RWPE1 (cell line): ENCODE results near the gene RPS6KB1.

ENCODE experiments used
- CTCF ChIA-PET: fragments of 350-600 bp; sonication (Branson Sonifier 250); formaldehyde crosslinking; extraction: SDS; loops from one replicate; lab custom pipeline; 2021; lab: Yijun Ruan, JAX
- POLR2A ChIA-PET: fragments of 400-600 bp; formaldehyde crosslinking; extraction: SDS; loops from one replicate; lab custom pipeline; 2020; ENCODE audit warnings: antibody characterized with exemption; ENCODE audit not compliant: low non-redundant PET; lab: Yijun Ruan, JAX
- DNase-seq: peaks from one replicate; pipeline ENCODE4 v3.0.0; 2012; ENCODE audit warnings: low spot score
- H3K27ac ChIP-seq: fragments of 450-650 bp; 2 replicates; pipeline ENCODE4 v1.5.1; 2017
- CTCF ChIP-seq: fragments of 450-650 bp; conservative IDR thresholded peaks from 2 replicates; pipeline ENCODE4 v1.5.1; 2017; ENCODE audit warnings: low read depth, mild to moderate bottlenecking

RPS6KB1 gene

DNA sequence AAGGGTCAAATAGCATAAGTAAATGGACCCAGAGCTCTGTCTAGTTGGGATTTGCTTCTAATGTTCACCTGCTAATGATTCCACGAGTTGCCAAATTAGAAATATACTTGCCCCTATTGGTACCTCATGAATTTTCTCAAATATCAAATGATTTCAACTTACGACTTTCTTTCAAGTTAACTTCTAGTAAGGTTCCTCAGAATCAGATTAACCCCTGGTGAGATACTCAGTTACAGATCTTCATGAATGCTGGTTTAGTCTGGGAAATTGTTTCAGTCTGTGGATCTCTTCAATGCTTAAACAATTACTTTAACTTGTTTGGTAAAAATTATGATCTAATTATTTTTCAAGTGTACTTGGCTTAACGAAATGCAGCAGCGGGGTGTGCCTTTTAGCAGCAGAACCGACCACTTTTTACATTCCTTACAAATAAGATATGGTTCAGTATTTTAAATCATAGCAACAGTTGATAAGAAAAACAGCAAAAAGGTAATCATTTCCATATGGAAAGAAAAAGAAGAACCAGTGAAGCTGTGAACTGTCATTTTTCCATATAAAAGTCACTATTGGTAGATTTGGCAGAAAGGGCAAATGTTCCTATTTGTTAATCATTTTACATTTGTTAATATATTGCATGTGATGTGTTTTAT lies 34.6 kb upstream of the RPS6KB1 start:
- CTCF ChIA-PET: interaction anchor here (0.6 to 1.5 kb wide), 5 partner anchors 10 to 706 kb away, joined by 3 to 12 read pairs (median 4); no protein-coding TSS in a partner anchor
- POLR2A ChIA-PET: no interaction called here
- no peak for TF ChIP-seq CTCF
- H3K27ac ChIP-seq: no peak overlapping the region
- DNase-seq: no peak

DNA sequence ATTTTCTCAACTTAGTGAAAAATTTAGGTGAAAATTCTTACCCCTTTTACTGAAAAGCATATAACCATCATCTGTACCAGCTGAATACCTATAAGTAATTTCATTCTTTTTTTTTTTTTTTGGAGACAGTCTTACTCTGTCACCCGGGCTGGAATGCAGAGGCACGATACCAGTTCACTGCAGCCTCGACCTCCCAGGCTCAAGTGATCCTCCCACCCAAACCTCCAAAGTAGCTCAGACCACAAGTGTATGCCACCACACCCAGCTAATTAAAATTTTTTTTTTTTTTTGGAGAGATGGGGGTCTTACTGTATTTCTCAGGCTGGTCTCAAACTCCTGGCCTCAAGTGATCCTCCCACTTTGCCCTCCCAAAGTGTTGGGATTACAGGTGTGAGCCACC lies 34.0 kb upstream of the RPS6KB1 start:
- H3K27ac ChIP-seq: no peak overlapping the region
- ChIA-PET POLR2A (no interaction called here), CTCF (interaction anchor here (0.6 to 1.5 kb wide), 10 partner anchors 10 to 705 kb away, joined by 3 to 12 read pairs (median 4); no protein-coding TSS in a partner anchor)
- no peak for TF ChIP-seq CTCF
- no peak for DNase-seq

- DNase-seq: no peak
- peak overlapping the region; percentile 37; the same call in 1 of the 2 replicates for H3K27ac ChIP-seq
- POLR2A ChIA-PET: no interaction called here
Measured at GRCh38 chr17:59859444-59860025, 33.4 kb upstream of the RPS6KB1 start.

DNA sequence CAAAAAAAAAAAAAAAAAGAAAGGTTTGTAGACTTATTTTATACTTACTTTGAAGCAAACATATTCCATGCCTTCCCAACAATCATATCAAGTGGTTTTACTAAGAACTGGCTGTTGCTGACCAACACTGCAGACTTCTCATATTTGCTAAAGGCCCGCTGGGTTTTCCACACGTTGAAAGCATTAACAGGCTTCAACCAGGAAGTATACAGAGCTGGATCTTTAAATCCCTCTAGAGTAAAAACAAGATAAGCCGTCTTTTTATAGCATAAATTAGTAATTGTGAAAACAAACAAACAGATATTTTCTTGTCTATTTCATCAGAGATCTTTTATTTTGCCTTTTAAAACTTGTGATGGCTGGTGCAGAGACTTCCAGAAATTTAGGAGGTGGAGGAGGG lies 29.3 kb upstream of the RPS6KB1 start:
- no peak for DNase-seq
- ChIA-PET CTCF (no interaction called here), POLR2A (no interaction called here)
- TF ChIP-seq CTCF: no peak
- no peak overlapping the region for H3K27ac ChIP-seq

More at GRCh38 chr17:59859444-59860025, 33.4 kb upstream of the RPS6KB1 start:
- peak; percentile 74 for TF ChIP-seq CTCF
- CTCF ChIA-PET: interaction anchor here (0.6 to 1.5 kb wide), 16 partner anchors 9 to 338 kb away, joined by 3 to 12 read pairs (median 4); no protein-coding TSS in a partner anchor

DNA sequence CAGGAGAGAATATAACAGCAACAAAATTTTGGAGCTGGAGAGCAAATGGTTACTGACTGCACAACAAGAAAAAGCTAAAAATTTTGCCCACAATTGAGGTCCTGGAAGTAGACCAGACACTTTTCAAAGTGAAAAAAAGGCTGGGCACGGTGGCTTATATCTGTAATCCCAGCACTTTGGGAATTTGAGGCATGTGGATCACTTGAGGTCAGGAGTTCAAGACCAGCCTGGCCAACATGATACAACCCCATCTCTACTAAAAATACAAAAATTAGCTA lies 23.0 kb upstream of the RPS6KB1 start:
- DNase-seq: no peak
- POLR2A ChIA-PET: no interaction called here
- TF ChIP-seq CTCF: no peak
- H3K27ac ChIP-seq: no peak overlapping the region
- CTCF ChIA-PET: interaction anchor here (0.6 kb wide), 1 partner anchor 95 kb away, joined by 6 read pairs; no protein-coding TSS in a partner anchor

GRCh38 chr17:59870482-59870881 lies 22.4 kb upstream of the RPS6KB1 start:
- TF ChIP-seq CTCF: no peak
- ChIA-PET CTCF (interaction anchor here (0.8 kb wide), 2 partner anchors 11 to 349 kb away, joined by 3 read pairs; no protein-coding TSS in a partner anchor), POLR2A (no interaction called here)
- H3K27ac ChIP-seq: no peak overlapping the region
- DNase-seq: no peak
